ENCODE data around the gene TLE2.

Gene TLE2

DNA sequence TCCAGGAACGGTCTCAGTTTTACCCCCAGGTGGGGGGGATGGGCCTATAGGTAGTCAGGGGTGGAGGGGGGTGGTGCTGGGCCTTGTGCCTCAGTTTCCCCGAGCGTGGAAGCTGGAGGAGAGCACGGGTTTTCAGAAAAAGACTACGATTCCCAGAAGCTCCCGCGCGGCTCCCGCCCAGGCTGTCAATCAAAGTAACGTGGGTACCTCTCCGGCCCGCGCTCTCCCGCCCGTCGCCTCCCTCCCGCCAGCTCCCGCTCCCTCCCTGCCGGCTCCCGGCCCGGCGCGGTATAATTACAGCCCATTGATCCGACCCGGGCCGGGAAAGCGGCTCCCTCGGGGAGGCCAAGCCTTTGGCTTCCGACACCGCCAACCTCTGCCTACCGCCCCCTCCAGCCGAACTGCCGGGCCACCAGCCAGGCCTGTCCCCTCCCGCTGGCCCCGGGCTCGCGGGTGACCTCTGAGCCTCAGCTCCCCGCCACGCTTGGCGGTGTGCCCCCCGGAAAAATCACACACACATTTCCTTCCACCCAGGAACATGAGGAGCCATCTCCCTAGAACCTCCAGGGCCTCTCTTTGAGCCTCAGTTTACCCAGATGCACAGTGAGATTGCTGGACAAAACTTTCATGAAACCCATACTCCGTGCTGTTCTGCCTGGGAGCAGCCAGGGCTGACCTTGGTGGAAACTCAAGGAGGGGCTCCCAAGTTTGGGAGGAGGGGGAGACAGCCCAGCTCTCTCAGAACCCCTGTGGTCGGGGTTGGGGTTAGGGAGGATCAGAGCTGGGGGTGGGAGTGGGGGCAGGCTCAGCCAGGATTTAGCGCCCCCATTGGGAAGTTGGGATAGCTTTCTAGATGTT lies 7.3 kb upstream of the TLE2 start:
- DNase-seq (ENCODE audit: low read depth): peak; percentile 68

GRCh38 chr19:3035542-3036118 lies 6.5 kb upstream of the TLE2 start:
- peak; percentile 88 for DNase-seq (ENCODE audit: low read depth)

GRCh38 chr19:3034656-3035541 lies 5.8 kb upstream of the TLE2 start:
- no peak for DNase-seq (ENCODE audit: low read depth)

DNA sequence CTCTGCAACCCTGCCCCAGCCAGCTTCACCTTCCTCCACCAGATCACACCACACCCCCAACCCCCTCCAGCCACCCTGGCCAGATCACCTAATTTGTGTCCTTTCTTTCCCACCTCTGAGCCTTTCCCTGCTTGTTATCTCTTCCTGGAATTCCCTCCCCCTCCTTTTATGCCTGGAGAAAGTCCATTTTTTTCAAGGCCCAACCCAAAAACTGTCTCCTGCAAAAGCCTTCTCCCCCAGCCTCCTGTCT lies 5.3 kb upstream of the TLE2 start:
- DNase-seq (ENCODE audit: low read depth): no peak

DNA sequence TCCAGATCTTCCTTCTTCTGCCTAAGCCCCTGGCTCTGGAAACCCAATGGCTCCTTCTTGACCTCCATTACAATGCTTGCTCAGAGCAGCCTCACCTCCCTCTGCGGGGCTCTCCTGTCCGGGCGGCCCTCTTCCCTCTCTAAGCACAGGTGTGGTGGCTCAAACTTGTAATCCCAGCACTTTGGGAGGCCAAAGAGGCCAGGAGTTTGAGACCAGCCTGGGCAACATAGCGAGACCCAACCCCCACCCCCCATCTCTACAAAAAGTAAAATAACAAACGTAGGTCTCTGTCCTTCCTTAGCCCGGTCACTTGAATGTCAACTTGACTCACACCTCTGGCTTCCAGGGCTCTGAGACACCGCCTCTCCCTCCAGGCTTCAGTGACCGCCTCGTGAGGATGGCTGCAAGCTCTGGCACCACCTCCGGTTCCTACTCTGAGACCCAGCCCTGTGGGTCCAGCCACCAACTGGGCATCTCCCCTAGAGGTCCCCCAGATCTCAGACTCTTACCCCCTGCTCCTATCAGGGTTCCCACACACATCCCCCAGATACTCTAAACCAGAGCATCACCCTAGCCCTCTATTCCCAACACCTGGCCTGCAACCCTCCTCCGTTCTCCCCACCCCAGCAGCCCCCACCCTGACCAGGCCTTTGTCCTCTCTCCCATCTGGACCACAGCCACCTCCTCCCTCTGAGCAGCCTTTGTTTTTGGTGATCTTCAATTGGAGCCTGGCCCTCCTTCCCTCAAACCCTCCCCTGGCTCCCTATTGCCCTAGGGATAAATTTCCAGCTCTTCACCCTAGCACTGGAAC lies 4.7 kb upstream of the TLE2 start:
- no peak for DNase-seq (ENCODE audit: low read depth)

DNA sequence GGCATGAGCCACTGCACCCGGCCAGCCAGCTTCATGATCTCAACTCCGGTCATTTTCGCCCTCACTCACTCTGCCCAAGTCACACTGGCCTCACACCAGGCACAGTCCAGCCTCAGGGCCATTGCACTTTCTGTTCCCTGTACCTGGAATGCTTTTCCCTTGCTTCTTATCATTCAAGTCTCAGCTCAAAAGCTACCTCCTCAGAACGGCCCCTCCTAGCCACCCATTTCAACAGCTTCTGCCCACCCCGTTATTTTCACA lies 2.5 kb upstream of the TLE2 start:
- no peak for DNase-seq (ENCODE audit: low read depth)

DNA sequence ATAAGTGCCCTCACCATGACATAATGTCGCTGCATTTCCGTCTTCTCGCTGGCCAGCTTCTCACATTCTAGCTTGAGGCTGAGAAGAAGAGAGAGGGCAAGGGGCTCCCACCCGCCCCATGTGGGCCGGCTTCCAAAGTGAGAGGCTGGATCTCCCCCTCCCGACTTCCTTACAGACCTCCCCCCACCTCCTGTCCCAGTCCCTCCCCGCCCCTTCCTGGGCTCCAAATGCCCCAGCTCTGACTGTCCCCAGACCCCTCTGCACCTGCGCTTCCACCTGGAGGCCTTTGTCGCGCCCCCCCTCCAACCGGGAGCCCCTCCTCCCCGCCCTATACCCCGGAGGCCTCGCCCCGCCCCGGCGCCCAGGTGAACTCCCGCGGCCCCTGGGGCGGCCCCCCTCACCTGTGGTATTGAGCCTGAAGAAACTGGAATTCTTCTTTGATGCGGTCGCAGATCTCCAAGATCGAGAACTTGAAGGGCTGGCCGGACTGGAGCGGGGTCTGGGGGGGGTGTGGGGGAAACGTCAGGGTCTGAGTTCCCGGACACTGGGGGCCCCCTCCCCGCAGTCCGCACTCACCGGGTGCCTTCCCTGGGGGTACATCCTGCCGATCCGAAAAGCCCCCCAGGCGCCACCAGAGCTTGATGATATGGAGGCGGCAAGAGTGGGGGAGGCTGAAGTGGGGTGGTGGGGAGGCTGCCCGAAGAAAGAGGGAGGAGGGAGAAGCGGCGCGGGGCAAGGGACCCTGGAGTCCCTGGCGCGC lies 595 bp downstream of the TLE2 start:
- no peak for DNase-seq (ENCODE audit: low read depth)

GRCh38 chr19:3027981-3028304 lies 1.1 kb downstream of the TLE2 start:
- no peak for DNase-seq (ENCODE audit: low read depth)

GRCh38 chr19:3027292-3027691 lies 1.8 kb downstream of the TLE2 start:
- no peak for DNase-seq (ENCODE audit: low read depth)

- no peak for DNase-seq (ENCODE audit: low read depth)
Observed at GRCh38 chr19:3026768-3027167, 2.3 kb downstream of the TLE2 start.

DNA sequence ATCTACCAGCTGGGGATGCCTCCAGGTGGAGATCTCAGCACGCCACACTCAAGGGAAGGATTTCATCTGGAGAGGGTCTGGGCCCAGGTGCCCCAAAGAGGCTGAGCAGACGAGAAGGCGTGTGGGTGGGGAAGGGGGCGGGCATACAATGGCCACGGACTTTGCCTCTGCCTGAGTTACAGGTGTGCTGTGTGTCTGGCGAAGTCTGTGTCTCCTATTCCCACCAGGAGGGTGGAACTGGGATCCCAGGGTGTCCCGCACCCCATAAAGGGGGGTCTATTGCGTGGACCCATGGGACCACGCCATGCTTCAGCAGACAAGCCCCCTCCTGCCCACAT lies 3.6 kb downstream of the TLE2 start:
- no peak for DNase-seq (ENCODE audit: low read depth)

- DNase-seq (ENCODE audit: low read depth): no peak
Observed at GRCh38 chr19:3024870-3025548, 4.1 kb downstream of the TLE2 start.

DNA sequence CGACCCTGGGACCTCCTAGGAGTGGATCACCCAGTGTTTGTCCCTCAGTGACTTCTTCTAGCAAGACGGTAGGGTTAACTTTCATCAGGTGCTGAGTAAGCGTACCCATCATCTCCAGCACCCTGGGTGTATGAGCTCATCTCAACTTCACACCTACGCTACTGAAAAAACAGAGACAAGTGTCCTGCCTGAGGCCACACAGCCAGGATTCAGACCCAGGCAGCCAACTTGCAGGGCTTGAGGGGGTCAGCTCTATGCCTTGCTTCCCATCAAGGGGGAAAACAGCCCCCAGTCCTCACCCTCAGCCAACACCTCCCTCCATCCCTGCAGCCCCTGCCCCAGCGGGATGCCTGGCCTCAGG lies 4.6 kb downstream of the TLE2 start:
- no peak for DNase-seq (ENCODE audit: low read depth)

DNA sequence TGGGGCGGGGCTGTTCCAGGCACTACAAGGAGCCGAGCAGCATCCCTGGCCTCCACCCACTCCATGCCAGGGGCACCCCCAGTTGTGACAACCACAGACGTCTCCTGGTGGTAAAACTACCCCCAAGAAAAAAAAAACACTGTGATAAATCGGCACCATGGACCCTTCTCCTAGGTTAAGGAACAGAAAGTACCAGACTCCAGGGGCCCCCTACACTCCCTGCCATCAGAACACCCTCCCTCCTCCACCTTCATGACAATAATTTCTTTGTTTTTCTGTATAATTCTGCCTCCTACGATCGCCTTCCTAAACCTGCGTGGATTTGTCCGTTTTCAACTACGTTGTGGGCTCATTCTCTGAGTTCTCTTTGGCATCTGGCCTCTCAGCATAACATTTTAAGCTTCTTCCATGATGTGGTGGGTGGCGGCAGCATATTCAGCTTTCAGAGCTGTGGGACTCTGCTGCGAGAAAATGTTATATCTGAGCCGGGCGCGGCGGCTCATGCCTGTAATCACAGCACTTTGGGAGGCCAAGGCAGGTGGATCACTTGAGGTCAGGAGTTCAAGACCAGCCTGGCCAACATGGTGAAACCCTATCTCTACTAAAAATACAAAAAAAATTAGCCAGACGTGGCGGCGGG lies 8.6 kb downstream of the TLE2 start:
- no peak for DNase-seq (ENCODE audit: low read depth)

DNA sequence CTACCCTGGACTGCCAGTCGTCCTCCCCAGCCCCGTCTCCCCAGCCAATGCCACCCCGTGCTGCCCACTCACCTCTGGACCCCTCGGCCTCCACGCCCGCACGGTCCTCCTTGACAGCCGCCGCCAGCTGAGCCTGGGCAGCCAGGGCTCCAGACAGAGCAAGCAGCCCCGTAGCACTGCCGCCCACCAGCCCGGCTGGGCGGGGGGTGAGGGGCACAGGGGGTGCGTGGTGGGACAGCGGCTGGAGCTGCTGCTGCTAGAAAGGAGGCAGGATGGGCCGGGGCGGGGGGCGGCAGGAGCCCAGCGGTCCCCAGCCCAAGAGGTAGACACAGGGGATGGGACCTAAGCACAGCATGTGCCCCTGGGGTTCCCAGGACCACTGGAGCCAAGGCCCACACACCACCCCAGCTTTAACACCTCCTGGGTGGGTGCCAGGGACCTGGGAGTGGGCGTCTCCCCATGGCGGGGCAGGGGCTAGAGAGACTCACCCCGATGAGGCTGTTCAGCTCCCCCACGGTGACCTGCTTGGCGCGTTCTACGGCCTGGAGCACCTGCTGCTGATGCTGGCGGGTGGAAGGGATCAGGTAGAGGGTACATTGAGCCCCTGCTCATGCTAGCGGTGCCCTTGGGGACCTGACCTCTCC lies 9.7 kb downstream of the TLE2 start:
- no peak for DNase-seq (ENCODE audit: low read depth)

DNA sequence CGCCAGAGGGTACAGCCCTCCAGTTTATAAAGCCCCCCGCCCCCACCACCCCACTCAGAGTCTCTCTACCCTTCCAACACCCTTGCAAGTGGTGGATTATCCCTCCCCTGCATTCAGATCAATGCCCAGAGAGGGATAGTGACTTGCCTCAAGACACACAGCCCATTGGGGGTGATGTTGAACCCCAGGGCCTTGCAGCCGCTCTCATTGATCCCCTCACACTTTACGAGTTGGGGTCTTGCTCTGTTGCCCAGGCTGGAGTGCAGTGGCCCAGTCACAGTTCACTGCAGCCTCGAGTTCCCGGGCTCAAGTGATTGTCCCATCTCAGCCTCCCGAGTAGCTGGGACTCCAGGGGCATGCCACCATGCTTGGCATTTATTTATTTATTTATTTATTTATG lies 11.2 kb downstream of the TLE2 start:
- no peak for DNase-seq (ENCODE audit: low read depth)

DNA sequence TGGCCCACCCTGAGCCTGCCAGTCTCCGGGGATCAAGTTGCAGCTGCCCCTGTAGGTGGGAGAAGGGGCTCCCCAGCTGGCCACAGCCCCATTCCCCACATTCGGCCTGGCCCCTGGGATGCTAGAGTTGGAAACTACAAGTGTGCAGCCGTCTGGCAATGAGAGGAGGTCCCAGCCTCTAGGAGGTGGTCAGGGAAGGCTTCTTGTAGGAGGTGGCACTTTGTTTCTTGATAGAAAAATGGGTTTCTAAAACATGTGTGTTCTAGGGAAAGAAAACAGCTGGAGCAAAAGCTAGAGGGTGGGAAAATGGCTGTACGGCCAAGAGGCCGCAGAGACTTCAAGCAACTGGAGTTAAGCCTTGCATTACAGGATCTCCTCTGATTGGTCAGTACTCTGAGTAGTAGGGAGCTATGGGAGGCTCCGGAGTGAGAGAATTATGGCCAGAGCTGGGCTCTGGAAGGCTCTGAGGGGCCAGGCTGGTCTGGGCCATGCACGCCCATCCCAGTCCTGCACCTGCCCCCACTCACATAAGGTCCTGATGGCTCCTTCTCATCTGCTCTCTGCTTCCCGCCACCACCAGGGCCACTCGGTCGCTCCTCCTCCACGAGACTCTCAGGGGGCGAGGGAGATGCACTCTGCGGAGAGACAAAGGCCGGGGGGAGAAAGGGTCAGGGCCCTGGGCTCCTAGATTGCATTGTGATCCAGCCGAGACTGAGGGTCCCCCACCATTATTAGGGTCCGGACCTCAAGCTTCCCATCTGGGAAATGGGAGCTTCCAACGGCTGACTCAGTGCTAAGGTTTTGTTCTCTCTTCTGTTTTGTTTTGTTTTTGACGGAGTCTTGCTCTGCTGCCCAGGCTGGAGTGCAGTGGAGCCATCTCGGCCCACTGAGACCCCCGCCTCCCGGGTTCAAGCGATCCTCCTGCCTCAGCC lies 13.7 kb downstream of the TLE2 start:
- DNase-seq (ENCODE audit: low read depth): no peak

GRCh38 chr19:3014135-3014534 lies 14.9 kb downstream of the TLE2 start:
- DNase-seq (ENCODE audit: low read depth): no peak

DNA sequence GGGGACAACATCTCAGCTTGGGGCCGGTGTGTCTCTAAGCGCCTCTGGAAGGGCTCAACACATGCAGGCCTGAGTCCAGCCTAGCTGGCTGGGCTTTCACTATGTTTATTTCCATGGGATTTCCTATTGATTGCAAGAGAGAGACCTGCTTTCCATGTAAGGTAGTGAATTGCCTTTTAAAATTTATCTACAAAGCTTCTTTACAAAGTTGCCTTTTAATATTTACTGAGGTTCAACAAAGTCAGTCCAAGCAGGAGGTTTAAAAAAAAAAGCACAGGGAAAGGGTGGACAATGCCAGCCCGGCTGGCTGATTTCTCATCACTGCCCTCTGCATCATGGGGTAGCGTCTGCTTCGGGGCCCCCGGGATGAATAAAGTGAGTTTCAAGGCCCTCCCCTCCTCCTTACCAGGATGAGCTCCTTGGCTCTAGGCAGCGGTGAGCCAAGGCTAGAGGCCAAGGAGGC lies 15.8 kb downstream of the TLE2 start:
- DNase-seq (ENCODE audit: low read depth): no peak

Data from activated T-helper 9 cell treated with anti-CD3 and anti-CD28 coated beads, Interleukin-2, amount 50 U/mL, for 16 hours (primary cell).